ENCODE measurements around the gene PABPN1L.

- TF ChIP-seq CTCF (IDR thresholded peaks at IDR 0.05) (no peak), EZH2 (IDR thresholded peaks at IDR 0.05) (no peak), EZH2phosphoT487 (IDR thresholded peaks at IDR 0.05) (no peak)
These were observed 48.5 kb downstream of the PABPN1L start for GRCh38 chr16:88817785-88818574.

Data from neural progenitor cell (in vitro differentiated cells).